Mesendoderm (in vitro differentiated cells): ENCODE data around the gene MKRN2OS.

Experiments used
- DNase-seq: peaks from one replicate; pipeline ENCODE4 v3.0.0; 2013
- H2AK5ac ChIP-seq: 2 replicates; pipeline ENCODE4 v1.6.1; 2013; ENCODE audit warnings: low read length, inconsistent platforms
- H2BK120ac ChIP-seq: 2 replicates; pipeline ENCODE4 v1.6.1; 2013; ENCODE audit warnings: low read depth, mild to moderate bottlenecking, low read length, moderate library complexity, mixed read lengths
- H2BK15ac ChIP-seq: replicated peaks from 2 replicates; pipeline ENCODE4 v1.6.1; 2013; ENCODE audit warnings: low read depth, mild to moderate bottlenecking, moderate library complexity
- H2BK5ac ChIP-seq: 2 replicates; pipeline ENCODE4 v1.6.1; 2013; ENCODE audit warnings: low read length, inconsistent platforms
- H3K18ac ChIP-seq: 2 replicates; pipeline ENCODE4 v1.6.1; 2013; ENCODE audit warnings: mild to moderate bottlenecking, low read length, mixed read lengths
- H3K23ac ChIP-seq: one replicate; pipeline ENCODE4 v1.6.1; 2013; ENCODE audit warnings: low read length
- H3K27ac ChIP-seq: 2 replicates; pipeline ENCODE4 v1.5.1; 2013; ENCODE audit warnings: low read depth, mild to moderate bottlenecking, inconsistent platforms, low read length, moderate library complexity
- H3K27me3 ChIP-seq: 2 replicates; pipeline ENCODE4 v1.6.1; 2013; ENCODE audit warnings: low read length, control low read depth, mild to moderate bottlenecking, inconsistent platforms; ENCODE audit not compliant: insufficient read depth, poor library complexity
- H3K36me3 ChIP-seq: 2 replicates; pipeline ENCODE4 v1.6.1; 2013; ENCODE audit warnings: low read length, inconsistent platforms; ENCODE audit not compliant: control insufficient read depth, insufficient read depth
- H3K4ac ChIP-seq: one replicate; pipeline ENCODE4 v1.6.1; 2013; ENCODE audit warnings: low read depth, mild to moderate bottlenecking, low read length, moderate library complexity
- H3K4me1 ChIP-seq: 2 replicates; pipeline ENCODE4 v1.6.1; 2013; ENCODE audit warnings: low read depth, low read length, inconsistent platforms; ENCODE audit not compliant: control insufficient read depth
- H3K4me2 ChIP-seq: 2 replicates; pipeline ENCODE4 v1.6.1; 2013; ENCODE audit warnings: low read length
- H3K4me3 ChIP-seq: 2 replicates; pipeline ENCODE4 v1.5.1; 2013; ENCODE audit warnings: mild to moderate bottlenecking, low read length
- H3K56ac ChIP-seq: one replicate; pipeline ENCODE4 v1.6.1; 2013; ENCODE audit warnings: low read length
- H3K79me1 ChIP-seq: 2 replicates; pipeline ENCODE4 v1.6.1; 2013; ENCODE audit warnings: low read length, inconsistent platforms
- H3K79me2 ChIP-seq: 2 replicates; pipeline ENCODE4 v1.6.1; 2013; ENCODE audit warnings: mild to moderate bottlenecking, low read length; ENCODE audit not compliant: control insufficient read depth, insufficient read depth
- H3K9ac ChIP-seq: 2 replicates; pipeline ENCODE4 v1.6.1; 2013; ENCODE audit warnings: low read length, inconsistent platforms
- H4K5ac ChIP-seq: one replicate; pipeline ENCODE4 v1.6.1; 2013; ENCODE audit warnings: low read length
- H4K8ac ChIP-seq: one replicate; pipeline ENCODE4 v1.6.1; 2013; ENCODE audit warnings: low read depth, mild to moderate bottlenecking, control low read depth, low read length, moderate library complexity
- WGBS: extraction: QIAGEN DNeasy Blood & Tissue Kit; methylation state at CpG from one replicate; pipeline ENCODE4 v1.1.7; 2013; ENCODE audit warnings: low lambda C conversion rate, missing lambda C conversion rate; ENCODE audit not compliant: insufficient coverage; ENCODE audit errors: extremely low coverage; 5-methylcytosine and 5-hydroxymethylcytosine counted together

Gene MKRN2OS

GRCh38 chr3:12512534-12513118, 32.7 kb downstream of the MKRN2OS start:
- Histone ChIP-seq H3K4me3 (no peak overlapping the region), H2BK120ac (no peak overlapping the region), H4K8ac (no peak overlapping the region), H3K27ac (no peak overlapping the region), H4K5ac (no peak overlapping the region), H3K56ac (no peak overlapping the region), H3K4me2 (no peak overlapping the region), H3K9ac (no peak overlapping the region), H3K4ac (no peak overlapping the region), H2AK5ac (no peak overlapping the region), H3K27me3 (no peaks in the 10 kb centered on the region), H3K79me1 (no peaks in the 10 kb centered on the region), H3K36me3 (no peaks in the 10 kb centered on the region), H3K23ac (no peak overlapping the region), H3K79me2 (no peaks in the 10 kb centered on the region), H3K4me1 (peaks cover 2% of the 10 kb centered on the region), H2BK5ac (no peak overlapping the region), H3K18ac (no peak overlapping the region), H2BK15ac (no peak overlapping the region)
- no peak for DNase-seq
- WGBS, result no CpG with 5 or more reads among the region's 4 CpGs

DNA sequence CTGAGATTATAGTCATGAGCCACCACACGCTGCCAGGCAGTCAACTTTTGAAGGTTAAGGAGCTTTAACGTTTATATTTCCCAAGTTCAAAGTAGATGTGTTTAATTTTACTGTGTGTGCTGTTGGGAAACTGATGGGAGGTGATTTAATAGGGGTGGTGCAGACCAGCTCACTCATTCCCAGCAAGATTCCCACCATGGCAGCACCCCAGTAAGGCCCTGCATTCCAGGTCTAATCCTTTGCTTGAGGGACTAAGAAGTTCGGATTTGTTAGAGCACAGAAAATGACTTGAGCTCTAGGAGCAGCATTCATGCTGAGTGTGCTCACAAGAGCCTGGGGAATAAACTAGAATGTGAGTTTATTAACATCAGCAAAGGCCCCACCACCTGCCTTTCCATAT, 35.8 kb downstream of the MKRN2OS start:
- H3K79me2 ChIP-seq, result no peaks in the 10 kb centered on the region
- H3K27ac ChIP-seq, result no peak overlapping the region
- DNase-seq, result no peak
- no peak overlapping the region for H3K56ac ChIP-seq
- no peaks in the 10 kb centered on the region for H3K79me1 ChIP-seq
- H3K4me2 ChIP-seq, result no peak overlapping the region
- no peak overlapping the region for H3K4me3 ChIP-seq
- no peak overlapping the region for H3K4ac ChIP-seq
- H2BK120ac ChIP-seq, result no peak overlapping the region
- H3K27me3 ChIP-seq, result no peaks in the 10 kb centered on the region
- no peaks in the 10 kb centered on the region for H3K36me3 ChIP-seq
- no peak overlapping the region for H2BK5ac ChIP-seq
- WGBS, result no CpG with 5 or more reads among the region's 3 CpGs
- no peak overlapping the region for H2BK15ac ChIP-seq
- H4K5ac ChIP-seq, result no peak overlapping the region
- H3K4me1 ChIP-seq, result no peaks in the 10 kb centered on the region
- no peak overlapping the region for H3K9ac ChIP-seq
- H3K23ac ChIP-seq, result no peak overlapping the region
- H3K18ac ChIP-seq, result no peak overlapping the region
- no peak overlapping the region for H4K8ac ChIP-seq
- H2AK5ac ChIP-seq, result no peak overlapping the region

DNA sequence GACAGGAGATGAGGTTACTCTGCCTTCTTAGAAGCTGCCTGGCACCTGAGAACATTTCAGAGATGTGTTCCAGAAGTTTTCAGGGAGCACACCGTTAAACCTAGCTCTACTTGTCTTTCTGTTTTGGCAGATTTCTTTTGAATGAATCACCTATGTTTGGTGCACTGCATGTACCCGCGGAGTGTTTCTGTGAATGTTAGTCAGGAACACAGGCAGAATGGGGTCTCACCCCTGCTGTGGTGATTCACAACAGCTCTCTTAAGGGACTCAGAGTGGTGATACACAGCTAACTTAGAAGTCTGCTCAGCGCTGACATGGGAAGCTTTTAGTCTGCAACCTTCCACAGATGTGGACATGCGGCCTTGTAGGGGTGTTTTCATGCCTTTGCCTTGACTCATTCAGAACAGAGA, 37.0 kb downstream of the MKRN2OS start:
- H2BK120ac ChIP-seq, result no peak overlapping the region
- H3K4ac ChIP-seq, result no peak overlapping the region
- H4K5ac ChIP-seq, result no peak overlapping the region
- no peaks in the 10 kb centered on the region for H3K27me3 ChIP-seq
- no peaks in the 10 kb centered on the region for H3K36me3 ChIP-seq
- H3K79me1 ChIP-seq, result no peaks in the 10 kb centered on the region
- no peak overlapping the region for H3K4me2 ChIP-seq
- no peak overlapping the region for H2BK15ac ChIP-seq
- peak; percentile 58 for DNase-seq
- no peak overlapping the region for H2BK5ac ChIP-seq
- H3K9ac ChIP-seq, result no peak overlapping the region
- H4K8ac ChIP-seq, result no peak overlapping the region
- H3K4me3 ChIP-seq, result no peak overlapping the region
- H3K18ac ChIP-seq, result no peak overlapping the region
- H3K23ac ChIP-seq, result no peak overlapping the region
- H3K56ac ChIP-seq, result no peak overlapping the region
- no peaks in the 10 kb centered on the region for H3K4me1 ChIP-seq
- H2AK5ac ChIP-seq, result no peak overlapping the region
- no peak overlapping the region for H3K27ac ChIP-seq
- H3K79me2 ChIP-seq, result no peaks in the 10 kb centered on the region
- no CpG with 5 or more reads among the region's 5 CpGs for WGBS

- WGBS, result no CpG with 5 or more reads among the region's 8 CpGs
- Histone ChIP-seq H3K4me2 (no peak overlapping the region), H3K18ac (no peak overlapping the region), H3K9ac (no peak overlapping the region), H3K23ac (no peak overlapping the region), H3K27ac (no peak overlapping the region), H2BK5ac (no peak overlapping the region), H3K79me1 (no peaks in the 10 kb centered on the region), H3K27me3 (no peaks in the 10 kb centered on the region), H3K79me2 (no peaks in the 10 kb centered on the region), H4K8ac (no peak overlapping the region), H2AK5ac (no peak overlapping the region), H3K4me3 (no peak overlapping the region), H2BK120ac (no peak overlapping the region), H3K4ac (no peak overlapping the region), H4K5ac (no peak overlapping the region), H3K4me1 (no peaks in the 10 kb centered on the region), H2BK15ac (no peak overlapping the region), H3K36me3 (no peaks in the 10 kb centered on the region), H3K56ac (no peak overlapping the region)
- no peak for DNase-seq
These were observed 37.6 kb downstream of the MKRN2OS start for GRCh38 chr3:12507591-12508281.

DNA sequence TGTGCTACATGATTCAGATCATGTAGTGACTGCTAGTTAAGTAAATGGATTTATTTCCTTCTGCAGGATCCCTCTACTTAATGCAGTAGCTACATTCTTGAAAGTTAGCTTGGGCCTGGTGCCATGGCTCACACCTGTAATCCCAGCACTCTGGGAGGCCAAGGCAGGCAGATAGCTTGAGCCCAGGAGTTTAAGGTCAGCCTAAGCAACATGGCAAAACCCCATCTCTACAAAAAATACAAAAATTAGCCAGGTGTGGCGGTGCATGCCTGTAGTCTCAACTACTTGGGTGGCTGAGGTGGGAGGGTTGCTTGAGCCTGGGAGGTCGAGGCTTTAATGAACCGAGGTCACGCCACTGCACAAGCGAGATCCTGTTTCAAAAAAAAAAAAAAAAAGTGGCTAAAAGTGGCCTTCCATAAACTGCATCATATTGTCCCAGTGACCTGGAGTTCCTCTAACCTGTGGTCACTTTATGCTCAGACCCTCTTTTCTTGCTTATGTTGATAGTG, 39.0 kb downstream of the MKRN2OS start:
- H3K56ac ChIP-seq, result no peak overlapping the region
- H3K36me3 ChIP-seq, result no peaks in the 10 kb centered on the region
- no peak overlapping the region for H4K5ac ChIP-seq
- H3K27ac ChIP-seq, result no peak overlapping the region
- no peak overlapping the region for H3K18ac ChIP-seq
- H2AK5ac ChIP-seq, result no peak overlapping the region
- H3K23ac ChIP-seq, result no peak overlapping the region
- no peaks in the 10 kb centered on the region for H3K79me1 ChIP-seq
- no peak overlapping the region for H2BK5ac ChIP-seq
- no peak overlapping the region for H3K4me3 ChIP-seq
- no peak overlapping the region for H4K8ac ChIP-seq
- no peak for DNase-seq
- no peaks in the 10 kb centered on the region for H3K27me3 ChIP-seq
- no peak overlapping the region for H3K4ac ChIP-seq
- no peak overlapping the region for H2BK15ac ChIP-seq
- no CpG with 5 or more reads among the region's 5 CpGs for WGBS
- no peaks in the 10 kb centered on the region for H3K4me1 ChIP-seq
- H2BK120ac ChIP-seq, result no peak overlapping the region
- no peak overlapping the region for H3K4me2 ChIP-seq
- no peaks in the 10 kb centered on the region for H3K79me2 ChIP-seq
- no peak overlapping the region for H3K9ac ChIP-seq
